Fibroblast of lung (primary cell): ENCODE data around the gene SANBR. TPM values are rescaled to one million over a fixed set of nuclear protein-coding genes. Genes with fewer than 3 reads are reported as not detected.

Experiments
- DNase-seq, 2 donors: peaks; one replicate each; pipeline versions ENCODE4 v3.0.0 to v3.0.0-alpha.2; 2010; ENCODE audit warnings: low read depth in 2 of 2
- H2AFZ ChIP-seq: 2 replicates; pipeline ENCODE4 v1.5.1; 2012; ENCODE audit warnings: low read length, control low read depth, inconsistent platforms
- H3K27ac ChIP-seq: 2 replicates; pipeline ENCODE4 v1.5.1; 2011; ENCODE audit warnings: low read length, control low read depth; ENCODE audit not compliant: insufficient read depth
- H3K27me3 ChIP-seq: 2 replicates; pipeline ENCODE4 v1.5.1; 2011; ENCODE audit warnings: mild to moderate bottlenecking, low read length; ENCODE audit not compliant: control insufficient read depth, insufficient read depth
- H3K36me3 ChIP-seq: 2 replicates; pipeline ENCODE4 v1.5.1; 2011; ENCODE audit warnings: low read length; ENCODE audit not compliant: control insufficient read depth, insufficient read depth
- H3K4me1 ChIP-seq: 2 replicates; pipeline ENCODE4 v1.5.1; 2011; ENCODE audit warnings: low read length; ENCODE audit not compliant: control insufficient read depth, insufficient read depth; ENCODE audit errors: extremely low read depth
- H3K4me2 ChIP-seq: 2 replicates; pipeline ENCODE4 v1.5.1; 2011; ENCODE audit warnings: low read length, control low read depth; ENCODE audit not compliant: insufficient read depth; ENCODE audit errors: extremely low read depth
- H3K4me3 ChIP-seq, 4 experiments: fragments of 200-600 bp in 1 of 4; sonication (generic) in 1 of 4; replicated peaks in 1 of 4; 2 replicates each; pipeline ENCODE4 v1.5.1; 2011 to 2016; ENCODE audit warnings: low read length in 4 of 4, low read depth in 3 of 4, mild to moderate bottlenecking in 3 of 4, control low read depth in 2 of 4, inconsistent platforms in 1 of 4, mixed read lengths in 1 of 4; ENCODE audit not compliant: insufficient read depth in 1 of 4; ENCODE audit errors: control extremely low read depth in 1 of 4
- H3K79me2 ChIP-seq: 2 replicates; pipeline ENCODE4 v1.5.1; 2012; ENCODE audit warnings: mild to moderate bottlenecking, low read length, inconsistent platforms; ENCODE audit not compliant: control insufficient read depth, insufficient read depth
- H3K9ac ChIP-seq: 2 replicates; pipeline ENCODE4 v1.5.1; 2011; ENCODE audit warnings: mild to moderate bottlenecking, low read length, control low read depth; ENCODE audit not compliant: insufficient read depth
- H3K9me3 ChIP-seq: 2 replicates; pipeline ENCODE4 v1.5.1; 2012; ENCODE audit warnings: low read depth, low read length; ENCODE audit not compliant: control insufficient read depth, insufficient read depth
- H4K20me1 ChIP-seq: 2 replicates; pipeline ENCODE4 v1.5.1; 2011; ENCODE audit warnings: low read length; ENCODE audit not compliant: control insufficient read depth, insufficient read depth; ENCODE audit errors: extremely low read depth
- CTCF ChIP-seq, 2 donors: IDR thresholded peaks in 1 of 2; conservative IDR thresholded peaks in 1 of 2; 1 replicate in 1 of 2; 2 replicates in 1 of 2; pipeline ENCODE4 v1.5.1; 2011 to 2012; ENCODE audit warnings: low read length in 2 of 2, control low read depth in 1 of 2, inconsistent platforms in 1 of 2, low read depth in 1 of 2, mild to moderate bottlenecking in 1 of 2
- EZH2 ChIP-seq: IDR thresholded peaks from 2 replicates; pipeline ENCODE4 v1.5.1; 2012; ENCODE audit warnings: low read length, control low read depth, mild to moderate bottlenecking; ENCODE audit errors: missing control alignments
- polyA minus RNA-seq: library from RNA; depleted of rRNA, polyadenylated mRNA; stranded (reverse); fragments of >200 nt; gene quantifications from 2 replicates; pipeline ENCODE4 v1.2.3, GENCODE V29; 2011; ENCODE audit warnings: low replicate concordance
- polyA plus RNA-seq, 2 donors: library from polyadenylated mRNA; depleted of rRNA in 1 of 2; stranded (reverse) in 1 of 2; unstranded in 1 of 2; fragments of >200 nt; gene quantifications; 2 replicates each; pipeline ENCODE4 v1.2.1, GENCODE V29; 2011 to 2012; ENCODE audit warnings: missing spikeins in 1 of 2
- total RNA-seq: library from RNA; depleted of rRNA; stranded (reverse); fragments of >200 nt; gene quantifications from 2 replicates; pipeline ENCODE4 v1.2.1, GENCODE V29; 2014

SANBR gene
- total RNA-seq = 16.4 and 21.0 TPM in 2 replicates
- 7.7 and 7.9 TPM in 2 replicates for polyA plus RNA-seq
- 5.7 and 6.1 TPM in 2 replicates for polyA plus RNA-seq (2012)
- polyA minus RNA-seq = 1.3 and 1.5 TPM in 2 replicates

DNA sequence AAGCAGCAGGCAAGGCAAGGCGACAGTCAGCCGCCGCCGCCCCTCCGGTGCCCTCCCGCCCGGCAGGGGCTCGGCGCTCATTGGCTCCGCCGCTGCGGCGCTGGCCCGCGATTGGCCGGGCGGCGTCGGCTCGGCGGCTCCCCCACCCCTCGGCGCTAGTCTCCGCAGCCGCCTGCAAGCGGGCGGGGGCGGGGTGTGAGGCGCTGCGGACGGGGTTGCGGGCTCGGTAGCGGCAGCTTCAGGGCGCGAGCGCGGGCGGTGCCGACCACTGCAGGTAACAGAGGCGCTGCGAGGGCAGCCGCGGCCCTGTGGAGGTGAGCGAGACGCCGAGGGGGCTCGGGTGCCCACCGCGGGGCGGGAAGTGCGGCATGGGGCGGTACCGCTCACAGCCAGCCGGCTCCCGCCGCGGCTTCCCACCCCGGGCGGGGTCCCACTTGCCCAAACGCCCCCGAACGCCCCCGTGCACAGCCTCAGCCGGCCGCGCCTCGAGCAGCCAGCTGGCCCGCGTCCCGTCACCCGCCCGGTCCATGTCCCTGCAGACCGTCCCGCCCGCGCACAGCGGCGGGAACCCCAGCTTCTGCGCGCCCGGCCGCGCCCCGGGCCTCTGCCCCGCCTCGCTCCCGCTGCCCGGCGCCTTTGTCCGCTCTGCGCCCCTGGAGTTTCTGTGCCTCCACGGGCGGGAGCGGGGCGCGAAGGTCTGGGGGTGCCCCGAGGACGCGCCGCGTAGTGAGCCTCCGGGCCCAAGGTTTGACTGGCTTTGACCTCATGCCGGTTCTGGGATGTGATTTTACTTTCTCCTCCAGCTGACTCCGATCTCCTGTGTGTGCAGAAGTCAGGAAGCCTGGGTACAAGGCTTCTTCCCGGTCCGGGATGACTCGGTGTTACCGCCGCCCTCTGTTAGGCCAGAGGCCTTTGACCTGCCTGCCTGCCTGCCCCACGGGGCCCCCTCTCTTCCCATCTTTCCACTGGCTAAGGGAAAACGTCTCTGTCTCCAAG, at the start of gene SANBR:
SANBR (plus strand) TSS at position 158 of the 996 bp plus-strand sequence. CDS start 4,480 bp downstream, outside the sequence.
- no peaks in the 10 kb centered on the region for H3K9me3 ChIP-seq
- peak within 1 kb of the TSS; percentile 75 for H3K27ac ChIP-seq
- TF ChIP-seq EZH2 (no peak), CTCF (conservative IDR thresholded peaks at IDR 0.05 in 1 of 2, IDR thresholded peaks at IDR 0.05 in 1 of 2; ENCODE audit: low read depth in 1 of 2, low read length in 2 of 2) (no peak)
- H3K4me2 ChIP-seq = peak within 1 kb of the TSS; percentile 89
- H4K20me1 ChIP-seq = no peaks in the 10 kb centered on the region
- no peaks in the 10 kb centered on the region for H3K27me3 ChIP-seq
- H3K79me2 ChIP-seq = peaks cover 15% of the 10 kb centered on the region
- H3K4me1 ChIP-seq = no peaks in the 10 kb centered on the region
- peak within 1 kb of the TSS; percentile 69 to 79 (median 76) for H3K4me3 ChIP-seq
- H3K36me3 ChIP-seq = peaks cover 2% of the 10 kb centered on the region
- peak; percentile 66 to 81 for DNase-seq
- peak within 1 kb of the TSS; percentile 87 for H2AFZ ChIP-seq
- H3K9ac ChIP-seq = peak within 1 kb of the TSS; percentile 67

DNA sequence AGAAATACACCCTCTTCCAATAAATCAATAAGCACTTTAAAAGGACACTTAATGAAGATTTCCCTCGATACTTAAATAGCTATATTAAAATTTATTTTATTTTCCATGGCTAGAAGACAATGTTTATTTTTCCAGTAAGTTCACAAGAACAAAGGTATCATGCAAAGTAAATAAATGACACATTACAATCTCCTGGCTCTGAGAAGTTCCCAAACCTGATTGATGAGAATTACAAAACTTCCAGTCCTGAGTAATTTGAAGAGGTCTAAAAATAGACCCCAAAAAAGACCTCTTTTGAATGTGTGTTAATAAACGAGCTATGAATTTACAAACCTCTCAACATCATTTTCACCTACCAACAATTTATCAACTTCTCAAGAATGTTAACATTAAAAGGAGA, 49.7 kb upstream of the SANBR start:
- Histone ChIP-seq H2AFZ (no peak overlapping the region), H3K27ac (no peak overlapping the region)

More for the DNA sequence above, 49.7 kb upstream of the SANBR start:
- Histone ChIP-seq H3K79me2 (peaks cover 37% of the 10 kb centered on the region), H3K4me3 (peak overlapping the region; percentile 85 to 97 (median 91)), H3K9ac (no peak overlapping the region), H3K36me3 (no peaks in the 10 kb centered on the region), H3K4me1 (no peaks in the 10 kb centered on the region), H3K27me3 (no peaks in the 10 kb centered on the region), H4K20me1 (no peaks in the 10 kb centered on the region), H3K4me2 (peak overlapping the region; percentile 61), H3K9me3 (no peaks in the 10 kb centered on the region)
- no peak for DNase-seq
- TF ChIP-seq EZH2 = no peak
- TF ChIP-seq CTCF (conservative IDR thresholded peaks at IDR 0.05 in 1 of 2, IDR thresholded peaks at IDR 0.05 in 1 of 2; ENCODE audit: low read depth in 1 of 2, low read length in 2 of 2) = no peak
